Measurements from ENCODE around the gene KDM2A. TPM values are rescaled to one million over a fixed set of nuclear protein-coding genes. Genes with fewer than 3 reads are reported as not detected.

KDM2A gene
- total RNA-seq, 1 donor from 2014 or later: 37.5 TPM

- DNase-seq (no peak), ATAC-seq (no peak)
- intact Hi-C loops (cut with micrococcal nuclease): no loop called here
Observed at GRCh38 chr11:67250059-67251043, 131.3 kb downstream of the KDM2A start.

- DNase-seq: no peak
- intact Hi-C loops (cut with micrococcal nuclease): no loop called here
- ATAC-seq: no peak
Observed at GRCh38 chr11:67251841-67252240, 132.8 kb downstream of the KDM2A start.

- intact Hi-C loops (cut with micrococcal nuclease): no loop called here
- ATAC-seq (peak; percentile 51), DNase-seq (no peak)
Observed at GRCh38 chr11:67252831-67253239, 133.8 kb downstream of the KDM2A start.

GRCh38 chr11:67253872-67254624 lies 135.0 kb downstream of the KDM2A start:
- intact Hi-C loops (cut with micrococcal nuclease): no loop called here
- no peak for ATAC-seq
- DNase-seq: no peak

GRCh38 chr11:67254798-67255197 lies 135.7 kb downstream of the KDM2A start:
- DNase-seq: no peak
- no peak for ATAC-seq
- intact Hi-C loops (cut with micrococcal nuclease): no loop called here

- no peak for ATAC-seq
- intact Hi-C loops (cut with micrococcal nuclease): no loop called here
- no peak for DNase-seq
Observed at GRCh38 chr11:67255353-67255752, 136.3 kb downstream of the KDM2A start.

- intact Hi-C loops (cut with micrococcal nuclease): no loop called here
- DNase-seq (no peak), ATAC-seq (no peak)
Observed at GRCh38 chr11:67255864-67256263, 136.8 kb downstream of the KDM2A start.

- no peak for ATAC-seq
- intact Hi-C loops (cut with micrococcal nuclease): no loop called here
- DNase-seq: no peak
Observed at GRCh38 chr11:67256477-67257135, 137.5 kb downstream of the KDM2A start.

- ATAC-seq: no peak
- intact Hi-C loops (cut with micrococcal nuclease): loop anchor here (5.0 kb wide), 1 partner anchor 57 kb away; no protein-coding TSS in a partner anchor
- no peak for DNase-seq
Observed at GRCh38 chr11:67260406-67260805, 141.3 kb downstream of the KDM2A start.

GRCh38 chr11:67260885-67261639 lies 142.0 kb downstream of the KDM2A start:
- DNase-seq: peak; percentile 84
- peak; percentile 52 for ATAC-seq
- intact Hi-C loops (cut with micrococcal nuclease): loop anchor here (5.0 kb wide), 1 partner anchor 56 kb away; no protein-coding TSS in a partner anchor

GRCh38 chr11:67261640-67261945 lies 142.5 kb downstream of the KDM2A start:
- intact Hi-C loops (cut with micrococcal nuclease): loop anchor here (5.0 kb wide), 1 partner anchor 56 kb away; no protein-coding TSS in a partner anchor
- no peak for ATAC-seq
- DNase-seq: no peak

- intact Hi-C loops (cut with micrococcal nuclease): loop anchor here (5.0 kb wide), 1 partner anchor 55 kb away; no protein-coding TSS in a partner anchor
- no peak for ATAC-seq
- peak; percentile 28 for DNase-seq
Observed at GRCh38 chr11:67261946-67262681, 143.1 kb downstream of the KDM2A start.

- peak; percentile 87 for DNase-seq
- peak; percentile 75 for ATAC-seq
- intact Hi-C loops (cut with micrococcal nuclease): loop anchor here (5.0 kb wide), 1 partner anchor 54 kb away; no protein-coding TSS in a partner anchor
Observed at GRCh38 chr11:67262731-67263675, 143.9 kb downstream of the KDM2A start.

GRCh38 chr11:67264260-67264659 lies 145.2 kb downstream of the KDM2A start:
- no peak for ATAC-seq
- intact Hi-C loops (cut with micrococcal nuclease): loop anchor here (5.0 kb wide), 1 partner anchor 53 kb away; no protein-coding TSS in a partner anchor
- DNase-seq: no peak

- intact Hi-C loops (cut with micrococcal nuclease): loop anchor here (5.0 kb wide), 1 partner anchor 52 kb away; no protein-coding TSS in a partner anchor
- no peak for DNase-seq
Observed at GRCh38 chr11:67264877-67265632, 146.0 kb downstream of the KDM2A start.

More at GRCh38 chr11:67264877-67265632, 146.0 kb downstream of the KDM2A start:
- no peak for ATAC-seq

Data from left ventricle myocardium superior (tissue), 1 donor.